BJ (cell line): Measurements from ENCODE around the gene KPNA3. TPM values are rescaled to one million over a fixed set of nuclear protein-coding genes. Genes with fewer than 3 reads are reported as not detected.

Experiments used
- CTCF ChIA-PET: fragments of 350-600 bp; formaldehyde crosslinking; extraction: SDS; loops from one replicate; lab custom pipeline; 2021; ENCODE audit warnings: antibody characterized with exemption, inconsistent platforms; lab: Yijun Ruan, JAX
- POLR2A ChIA-PET: fragments of 300-600 bp; sonication (Branson Sonifier 250); formaldehyde crosslinking; extraction: SDS; loops from one replicate; lab custom pipeline; 2021; ENCODE audit warnings: antibody characterized with exemption; lab: Charles Lee
- DNase-seq: peaks from one replicate; pipeline ENCODE4 v3.0.0-alpha.2; 2011; ENCODE audit warnings: low read depth
- H3K27me3 ChIP-seq: 2 replicates; pipeline ENCODE4 v1.6.0; 2011; ENCODE audit warnings: low read length; ENCODE audit not compliant: control insufficient read depth, insufficient read depth
- H3K36me3 ChIP-seq: 2 replicates; pipeline ENCODE4 v1.5.1; 2011; ENCODE audit warnings: low read length; ENCODE audit not compliant: control insufficient read depth, insufficient read depth
- H3K4me3 ChIP-seq: 2 replicates; pipeline ENCODE4 v1.5.1; 2011; ENCODE audit warnings: low read depth, mild to moderate bottlenecking, control low read depth, low read length
- CTCF ChIP-seq: IDR thresholded peaks from 2 replicates; pipeline ENCODE4 v1.5.1; 2011; ENCODE audit warnings: low read depth, mild to moderate bottlenecking, control low read depth, inconsistent platforms, low read length, moderate library complexity; ENCODE audit not compliant: insufficient read depth
- polyA plus RNA-seq: library from polyadenylated mRNA; depleted of rRNA; stranded (reverse); fragments of >200 nt; gene quantifications from 2 replicates; pipeline ENCODE4 v1.2.3, GENCODE V29; 2011

KPNA3 gene
- polyA plus RNA-seq, 1 experiment, result 14.9 TPM

- POLR2A ChIA-PET, result no interaction called here
- no peaks in the 10 kb centered on the region for H3K27me3 ChIP-seq
- CTCF ChIA-PET, result no interaction called here
- no peak for DNase-seq
- no peak for TF ChIP-seq CTCF
- no peak overlapping the region for H3K4me3 ChIP-seq
- H3K36me3 ChIP-seq, result no peaks in the 10 kb centered on the region
Measured at GRCh38 chr13:49836516-49836915, 44.0 kb upstream of the KPNA3 start.

GRCh38 chr13:49833402-49833801 lies 40.9 kb upstream of the KPNA3 start:
- TF ChIP-seq CTCF, result no peak

GRCh38 chr13:49831455-49831854 lies 39.0 kb upstream of the KPNA3 start:
- no peak for DNase-seq
- Histone ChIP-seq H3K27me3 (peaks cover 5% of the 10 kb centered on the region; the same call in 1 of the 2 replicates), H3K4me3 (no peak overlapping the region), H3K36me3 (no peaks in the 10 kb centered on the region)
- TF ChIP-seq CTCF, result no peak
- POLR2A ChIA-PET, result no interaction called here
- CTCF ChIA-PET, result no interaction called here

More at GRCh38 chr13:49833402-49833801, 40.9 kb upstream of the KPNA3 start:
- no peaks in the 10 kb centered on the region for H3K36me3 ChIP-seq
- no peak for DNase-seq
- CTCF ChIA-PET, result no interaction called here
- POLR2A ChIA-PET, result no interaction called here
- H3K4me3 ChIP-seq, result no peak overlapping the region
- peaks cover 5% of the 10 kb centered on the region; the same call in 1 of the 2 replicates for H3K27me3 ChIP-seq

- ChIA-PET POLR2A (no interaction called here), CTCF (no interaction called here)
- no peak overlapping the region for H3K4me3 ChIP-seq
- DNase-seq, result no peak
- H3K36me3 ChIP-seq, result no peaks in the 10 kb centered on the region
- peaks cover 5% of the 10 kb centered on the region; the same call in 1 of the 2 replicates for H3K27me3 ChIP-seq
- TF ChIP-seq CTCF, result no peak
Measured at GRCh38 chr13:49830721-49831120, 38.2 kb upstream of the KPNA3 start.

- Histone ChIP-seq H3K27me3 (peaks cover 5% of the 10 kb centered on the region; the same call in 1 of the 2 replicates), H3K36me3 (no peaks in the 10 kb centered on the region), H3K4me3 (no peak overlapping the region)
- DNase-seq, result no peak
- no peak for TF ChIP-seq CTCF
- POLR2A ChIA-PET, result no interaction called here
- CTCF ChIA-PET, result no interaction called here
Measured at GRCh38 chr13:49829715-49830114, 37.2 kb upstream of the KPNA3 start.
